Stomach (tissue), 4 donors: ENCODE data around the gene THBS1.

Source experiments
- EP300 ChIP-seq: sonication (generic); formaldehyde crosslinking; IDR thresholded peaks from one replicate; pipeline ENCODE4 v1.6.1; 2017; ENCODE audit warnings: antibody characterized with exemption
- POLR2A ChIP-seq, 4 donors: fragments of 450-650 bp; IDR thresholded peaks; one replicate each; pipeline ENCODE4 v1.6.1; 2016; ENCODE audit warnings: antibody characterized with exemption in 4 of 4, control low read depth in 2 of 4, mild to moderate bottlenecking in 1 of 4, moderate library complexity in 1 of 4
- POLR2AphosphoS5 ChIP-seq, 3 donors: sonication (generic); formaldehyde crosslinking; IDR thresholded peaks; one replicate each; pipeline ENCODE4 v1.6.1; 2016; ENCODE audit warnings: antibody characterized with exemption in 3 of 3
- TF ChIP-seq, protein P1 (sequence below), 7 experiments: fragments of 450-650 bp in 4 of 7; fragments of 200-600 bp in 3 of 7; sonication (generic) in 3 of 7; IDR thresholded peaks; one replicate each; pipeline ENCODE4 v1.5.1; 2016 to 2019; ENCODE audit warnings: antibody characterized with exemption in 7 of 7, control low read depth in 2 of 7, mild to moderate bottlenecking in 1 of 7

DNA sequence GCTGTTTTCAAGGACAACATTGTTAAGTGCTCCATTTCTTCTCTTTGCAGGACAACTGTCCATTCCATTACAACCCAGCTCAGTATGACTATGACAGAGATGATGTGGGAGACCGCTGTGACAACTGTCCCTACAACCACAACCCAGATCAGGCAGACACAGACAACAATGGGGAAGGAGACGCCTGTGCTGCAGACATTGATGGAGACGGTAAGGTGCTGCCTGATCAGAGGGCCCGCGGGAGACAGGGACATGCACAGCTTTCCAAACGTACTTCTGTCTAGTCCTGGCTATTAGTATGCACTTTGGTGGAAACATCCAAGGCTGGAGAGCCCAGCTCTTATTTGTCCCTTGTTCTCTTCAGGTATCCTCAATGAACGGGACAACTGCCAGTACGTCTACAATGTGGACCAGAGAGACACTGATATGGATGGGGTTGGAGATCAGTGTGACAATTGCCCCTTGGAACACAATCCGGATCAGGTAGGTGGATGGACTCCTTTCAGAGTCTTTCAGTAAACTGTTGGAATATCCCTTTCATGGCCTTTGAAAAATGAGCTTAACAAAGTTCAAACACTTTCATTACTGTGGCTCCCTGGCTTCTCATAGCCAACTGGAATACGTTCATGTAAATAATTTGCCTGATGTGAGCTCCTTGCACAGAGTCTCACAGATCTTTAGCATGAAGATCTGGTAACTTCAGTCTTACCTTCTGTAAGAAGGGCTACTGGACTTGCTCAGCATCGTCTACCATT, 10.4 kb downstream of the THBS1 start:
- no peak for TF ChIP-seq POLR2A (IDR thresholded peaks at IDR 0.05)
- TF ChIP-seq, protein P1, sequence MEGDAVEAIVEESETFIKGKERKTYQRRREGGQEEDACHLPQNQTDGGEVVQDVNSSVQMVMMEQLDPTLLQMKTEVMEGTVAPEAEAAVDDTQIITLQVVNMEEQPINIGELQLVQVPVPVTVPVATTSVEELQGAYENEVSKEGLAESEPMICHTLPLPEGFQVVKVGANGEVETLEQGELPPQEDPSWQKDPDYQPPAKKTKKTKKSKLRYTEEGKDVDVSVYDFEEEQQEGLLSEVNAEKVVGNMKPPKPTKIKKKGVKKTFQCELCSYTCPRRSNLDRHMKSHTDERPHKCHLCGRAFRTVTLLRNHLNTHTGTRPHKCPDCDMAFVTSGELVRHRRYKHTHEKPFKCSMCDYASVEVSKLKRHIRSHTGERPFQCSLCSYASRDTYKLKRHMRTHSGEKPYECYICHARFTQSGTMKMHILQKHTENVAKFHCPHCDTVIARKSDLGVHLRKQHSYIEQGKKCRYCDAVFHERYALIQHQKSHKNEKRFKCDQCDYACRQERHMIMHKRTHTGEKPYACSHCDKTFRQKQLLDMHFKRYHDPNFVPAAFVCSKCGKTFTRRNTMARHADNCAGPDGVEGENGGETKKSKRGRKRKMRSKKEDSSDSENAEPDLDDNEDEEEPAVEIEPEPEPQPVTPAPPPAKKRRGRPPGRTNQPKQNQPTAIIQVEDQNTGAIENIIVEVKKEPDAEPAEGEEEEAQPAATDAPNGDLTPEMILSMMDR (IDR thresholded peaks at IDR 0.05): no peak
- peak in 1 of 3 donors; percentile 25 for TF ChIP-seq POLR2AphosphoS5 (IDR thresholded peaks at IDR 0.05)
- TF ChIP-seq EP300: no peak
